WTC11 (cell line): Measurements from ENCODE around the gene ATP11A. TPM values are rescaled to one million over a fixed set of nuclear protein-coding genes. Genes with fewer than 3 reads are reported as not detected.

ENCODE experiments used
- ATAC-seq: fragments of 200-7000 bp; cut with Tn5 transposase; 2 replicates; pipeline ENCODE4 v1.10.0; 2021; ENCODE audit warnings: mild to moderate bottlenecking, moderate library complexity
- CTCF ChIA-PET: fragments of 300-600 bp; sonication (Branson Sonifier 250); formaldehyde crosslinking; loops from one replicate; lab custom pipeline; 2021; ENCODE audit warnings: antibody characterized with exemption; lab: Charles Lee
- POLR2A ChIA-PET: fragments of 350-600 bp; sonication (Branson Sonifier 250); formaldehyde crosslinking; loops from one replicate; lab custom pipeline; 2021; ENCODE audit warnings: antibody characterized with exemption; lab: Charles Lee
- DNase-seq: peaks from one replicate; pipeline ENCODE4 v3.0.0; 2021; ENCODE audit warnings: low spot score
- H3K27ac Mint-ChIP-seq: 2 replicates; pipeline ENCODE4 v1.8.0; 2021; ENCODE audit warnings: mixed read lengths
- H3K27me3 Mint-ChIP-seq: 2 replicates; pipeline ENCODE4 v1.8.0; 2021; ENCODE audit warnings: low read depth, mild to moderate bottlenecking, moderate library complexity, mixed read lengths
- H3K36me3 Mint-ChIP-seq: 2 replicates; pipeline ENCODE4 v1.8.0; 2021; ENCODE audit warnings: mixed read lengths
- H3K4me1 Mint-ChIP-seq: 2 replicates; pipeline ENCODE4 v1.8.0; 2022; ENCODE audit warnings: mixed read lengths
- H3K4me3 Mint-ChIP-seq: 2 replicates; pipeline ENCODE4 v1.8.0; 2021; ENCODE audit warnings: mild to moderate bottlenecking, moderate library complexity, mixed read lengths
- H3K9me3 Mint-ChIP-seq: 2 replicates; pipeline ENCODE4 v1.8.0; 2021; ENCODE audit warnings: mixed read lengths
- EMX1 ChIP-seq: fragments of 250-450 bp; sonication (Bioruptor Pico); IDR thresholded peaks from 2 replicates; pipeline ENCODE4 v1.8.0; 2021; ENCODE audit warnings: mild to moderate bottlenecking
- GABPB1 ChIP-seq: sonication (generic); formaldehyde crosslinking; IDR thresholded peaks from 2 replicates; pipeline ENCODE4 v1.8.1; 2023; ENCODE audit warnings: mild to moderate bottlenecking, missing genetic modification reagents
- HMGA2 ChIP-seq: fragments of 250-450 bp; sonication (Bioruptor Pico); IDR thresholded peaks from 2 replicates; pipeline ENCODE4 v1.4.0; 2021; ENCODE audit warnings: mild to moderate bottlenecking, moderate library complexity
- JUN ChIP-seq: sonication (generic); formaldehyde crosslinking; IDR thresholded peaks from 2 replicates; pipeline ENCODE4 v1.8.0; 2023; ENCODE audit warnings: mild to moderate bottlenecking, missing genetic modification reagents
- NFYB ChIP-seq: sonication (generic); formaldehyde crosslinking; conservative IDR thresholded peaks from 2 replicates; pipeline ENCODE4 v1.8.0; 2022; ENCODE audit warnings: low read depth, missing genetic modification reagents
- OVOL2 ChIP-seq: fragments of 250-450 bp; sonication (Bioruptor Pico); IDR thresholded peaks from 2 replicates; pipeline ENCODE4 v1.9.0; 2021; ENCODE audit warnings: mild to moderate bottlenecking, borderline replicate concordance
- SP1 ChIP-seq: sonication (generic); formaldehyde crosslinking; conservative IDR thresholded peaks from 2 replicates; pipeline ENCODE4 v1.8.1; 2022; ENCODE audit warnings: missing genetic modification reagents
- TCF7 ChIP-seq: sonication (generic); formaldehyde crosslinking; IDR thresholded peaks from 2 replicates; pipeline ENCODE4 v1.8.0; 2022; ENCODE audit warnings: mild to moderate bottlenecking, low read depth, missing genetic modification reagents, moderate library complexity
- ZBTB21 ChIP-seq: sonication (generic); formaldehyde crosslinking; IDR thresholded peaks from 2 replicates; pipeline ENCODE4 v1.8.1; 2023; ENCODE audit warnings: mild to moderate bottlenecking, missing genetic modification reagents, borderline replicate concordance
- ZNF138 ChIP-seq: sonication (generic); formaldehyde crosslinking; conservative IDR thresholded peaks from 2 replicates; pipeline ENCODE4 v1.8.1; 2022; ENCODE audit warnings: mild to moderate bottlenecking, moderate library complexity, missing genetic modification reagents
- total RNA-seq: library from RNA; stranded (reverse); gene quantifications from 3 replicates; pipeline ENCODE4 v1.2.3, GENCODE V29; 2021
- TF ChIP-seq, protein P1 (sequence below): sonication (generic); formaldehyde crosslinking; IDR thresholded peaks from 2 replicates; pipeline ENCODE4 v1.8.0; 2023; ENCODE audit warnings: mild to moderate bottlenecking, missing genetic modification reagents
- TF ChIP-seq, protein P2 (sequence below): sonication (generic); formaldehyde crosslinking; IDR thresholded peaks from 2 replicates; pipeline ENCODE4 v1.8.1; 2023; ENCODE audit warnings: mild to moderate bottlenecking, missing genetic modification reagents
- TF ChIP-seq, protein P3 (sequence below): sonication (generic); formaldehyde crosslinking; IDR thresholded peaks from 2 replicates; pipeline ENCODE4 v1.8.1; 2023; ENCODE audit warnings: mild to moderate bottlenecking, moderate library complexity, missing genetic modification reagents
- TF ChIP-seq, protein P4 (sequence below): sonication (generic); formaldehyde crosslinking; IDR thresholded peaks from 2 replicates; pipeline ENCODE4 v1.8.0; 2022; ENCODE audit warnings: mild to moderate bottlenecking, missing genetic modification reagents
- TF ChIP-seq, protein P5 (sequence below): sonication (generic); formaldehyde crosslinking; conservative IDR thresholded peaks from 2 replicates; pipeline ENCODE4 v1.8.1; 2023; ENCODE audit warnings: mild to moderate bottlenecking, low read depth, missing genetic modification reagents, moderate library complexity

ATP11A gene
- total RNA-seq, 1 experiment from 2014 or later: 100 TPM

DNA sequence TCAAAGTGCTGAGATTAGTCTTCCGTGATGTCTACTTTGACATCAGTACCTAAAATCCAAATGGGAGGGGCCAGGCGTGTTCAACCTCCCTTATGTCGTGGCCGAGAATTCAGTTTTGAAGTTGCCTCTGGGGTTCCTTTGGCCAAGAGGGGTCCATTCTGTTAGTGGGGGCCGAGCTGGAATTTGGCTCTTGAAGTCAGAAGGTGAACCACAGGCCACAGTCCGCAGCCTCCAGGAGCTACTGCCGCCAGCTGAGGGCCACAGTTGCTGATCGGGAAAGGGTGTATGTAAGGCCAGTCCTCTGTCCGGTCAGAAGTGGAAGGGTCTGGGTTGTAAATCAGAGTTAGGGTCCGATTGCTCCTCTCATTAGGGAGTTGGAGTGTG, 31.0 kb downstream of the ATP11A start:
- Mint-ChIP-seq H3K27me3 (no peaks in the 10 kb centered on the region), H3K27ac (peak overlapping the region; percentile 89), H3K9me3 (no peaks in the 10 kb centered on the region), H3K4me1 (peaks cover 92% of the 10 kb centered on the region), H3K4me3 (no peak overlapping the region), H3K36me3 (peaks cover 19% of the 10 kb centered on the region)
- ATAC-seq: no peak
- POLR2A ChIA-PET: no interaction called here
- CTCF ChIA-PET: no interaction called here
- TF ChIP-seq, protein P1, sequence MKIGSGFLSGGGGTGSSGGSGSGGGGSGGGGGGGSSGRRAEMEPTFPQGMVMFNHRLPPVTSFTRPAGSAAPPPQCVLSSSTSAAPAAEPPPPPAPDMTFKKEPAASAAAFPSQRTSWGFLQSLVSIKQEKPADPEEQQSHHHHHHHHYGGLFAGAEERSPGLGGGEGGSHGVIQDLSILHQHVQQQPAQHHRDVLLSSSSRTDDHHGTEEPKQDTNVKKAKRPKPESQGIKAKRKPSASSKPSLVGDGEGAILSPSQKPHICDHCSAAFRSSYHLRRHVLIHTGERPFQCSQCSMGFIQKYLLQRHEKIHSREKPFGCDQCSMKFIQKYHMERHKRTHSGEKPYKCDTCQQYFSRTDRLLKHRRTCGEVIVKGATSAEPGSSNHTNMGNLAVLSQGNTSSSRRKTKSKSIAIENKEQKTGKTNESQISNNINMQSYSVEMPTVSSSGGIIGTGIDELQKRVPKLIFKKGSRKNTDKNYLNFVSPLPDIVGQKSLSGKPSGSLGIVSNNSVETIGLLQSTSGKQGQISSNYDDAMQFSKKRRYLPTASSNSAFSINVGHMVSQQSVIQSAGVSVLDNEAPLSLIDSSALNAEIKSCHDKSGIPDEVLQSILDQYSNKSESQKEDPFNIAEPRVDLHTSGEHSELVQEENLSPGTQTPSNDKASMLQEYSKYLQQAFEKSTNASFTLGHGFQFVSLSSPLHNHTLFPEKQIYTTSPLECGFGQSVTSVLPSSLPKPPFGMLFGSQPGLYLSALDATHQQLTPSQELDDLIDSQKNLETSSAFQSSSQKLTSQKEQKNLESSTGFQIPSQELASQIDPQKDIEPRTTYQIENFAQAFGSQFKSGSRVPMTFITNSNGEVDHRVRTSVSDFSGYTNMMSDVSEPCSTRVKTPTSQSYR (CRISPR knock-in tag): no peak
- TF ChIP-seq OVOL2 (CRISPR knock-in tag): no peak
- TF ChIP-seq, protein P2, sequence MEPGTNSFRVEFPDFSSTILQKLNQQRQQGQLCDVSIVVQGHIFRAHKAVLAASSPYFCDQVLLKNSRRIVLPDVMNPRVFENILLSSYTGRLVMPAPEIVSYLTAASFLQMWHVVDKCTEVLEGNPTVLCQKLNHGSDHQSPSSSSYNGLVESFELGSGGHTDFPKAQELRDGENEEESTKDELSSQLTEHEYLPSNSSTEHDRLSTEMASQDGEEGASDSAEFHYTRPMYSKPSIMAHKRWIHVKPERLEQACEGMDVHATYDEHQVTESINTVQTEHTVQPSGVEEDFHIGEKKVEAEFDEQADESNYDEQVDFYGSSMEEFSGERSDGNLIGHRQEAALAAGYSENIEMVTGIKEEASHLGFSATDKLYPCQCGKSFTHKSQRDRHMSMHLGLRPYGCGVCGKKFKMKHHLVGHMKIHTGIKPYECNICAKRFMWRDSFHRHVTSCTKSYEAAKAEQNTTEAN (CRISPR knock-in tag): no peak
- no peak for TF ChIP-seq SP1 (CRISPR knock-in tag)
- no peak for TF ChIP-seq TCF7 (CRISPR knock-in tag)
- no peak for TF ChIP-seq EMX1 (CRISPR knock-in tag)
- no peak for TF ChIP-seq ZBTB21
- TF ChIP-seq NFYB (CRISPR knock-in tag): no peak
- TF ChIP-seq JUN (CRISPR knock-in tag): no peak
- TF ChIP-seq, protein P3, sequence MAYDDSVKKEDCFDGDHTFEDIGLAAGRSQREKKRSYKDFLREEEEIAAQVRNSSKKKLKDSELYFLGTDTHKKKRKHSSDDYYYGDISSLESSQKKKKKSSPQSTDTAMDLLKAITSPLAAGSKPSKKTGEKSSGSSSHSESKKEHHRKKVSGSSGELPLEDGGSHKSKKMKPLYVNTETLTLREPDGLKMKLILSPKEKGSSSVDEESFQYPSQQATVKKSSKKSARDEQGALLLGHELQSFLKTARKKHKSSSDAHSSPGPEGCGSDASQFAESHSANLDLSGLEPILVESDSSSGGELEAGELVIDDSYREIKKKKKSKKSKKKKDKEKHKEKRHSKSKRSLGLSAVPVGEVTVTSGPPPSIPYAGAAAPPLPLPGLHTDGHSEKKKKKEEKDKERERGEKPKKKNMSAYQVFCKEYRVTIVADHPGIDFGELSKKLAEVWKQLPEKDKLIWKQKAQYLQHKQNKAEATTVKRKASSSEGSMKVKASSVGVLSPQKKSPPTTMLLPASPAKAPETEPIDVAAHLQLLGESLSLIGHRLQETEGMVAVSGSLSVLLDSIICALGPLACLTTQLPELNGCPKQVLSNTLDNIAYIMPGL (CRISPR knock-in tag): no peak
- TF ChIP-seq, protein P4, sequence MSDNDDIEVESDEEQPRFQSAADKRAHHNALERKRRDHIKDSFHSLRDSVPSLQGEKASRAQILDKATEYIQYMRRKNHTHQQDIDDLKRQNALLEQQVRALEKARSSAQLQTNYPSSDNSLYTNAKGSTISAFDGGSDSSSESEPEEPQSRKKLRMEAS (CRISPR knock-in tag): no peak
- TF ChIP-seq, protein P5, sequence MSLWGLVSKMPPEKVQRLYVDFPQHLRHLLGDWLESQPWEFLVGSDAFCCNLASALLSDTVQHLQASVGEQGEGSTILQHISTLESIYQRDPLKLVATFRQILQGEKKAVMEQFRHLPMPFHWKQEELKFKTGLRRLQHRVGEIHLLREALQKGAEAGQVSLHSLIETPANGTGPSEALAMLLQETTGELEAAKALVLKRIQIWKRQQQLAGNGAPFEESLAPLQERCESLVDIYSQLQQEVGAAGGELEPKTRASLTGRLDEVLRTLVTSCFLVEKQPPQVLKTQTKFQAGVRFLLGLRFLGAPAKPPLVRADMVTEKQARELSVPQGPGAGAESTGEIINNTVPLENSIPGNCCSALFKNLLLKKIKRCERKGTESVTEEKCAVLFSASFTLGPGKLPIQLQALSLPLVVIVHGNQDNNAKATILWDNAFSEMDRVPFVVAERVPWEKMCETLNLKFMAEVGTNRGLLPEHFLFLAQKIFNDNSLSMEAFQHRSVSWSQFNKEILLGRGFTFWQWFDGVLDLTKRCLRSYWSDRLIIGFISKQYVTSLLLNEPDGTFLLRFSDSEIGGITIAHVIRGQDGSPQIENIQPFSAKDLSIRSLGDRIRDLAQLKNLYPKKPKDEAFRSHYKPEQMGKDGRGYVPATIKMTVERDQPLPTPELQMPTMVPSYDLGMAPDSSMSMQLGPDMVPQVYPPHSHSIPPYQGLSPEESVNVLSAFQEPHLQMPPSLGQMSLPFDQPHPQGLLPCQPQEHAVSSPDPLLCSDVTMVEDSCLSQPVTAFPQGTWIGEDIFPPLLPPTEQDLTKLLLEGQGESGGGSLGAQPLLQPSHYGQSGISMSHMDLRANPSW (CRISPR knock-in tag): no peak
- no peak for TF ChIP-seq GABPB1 (CRISPR knock-in tag)
- no peak for TF ChIP-seq HMGA2
- DNase-seq: no peak

DNA sequence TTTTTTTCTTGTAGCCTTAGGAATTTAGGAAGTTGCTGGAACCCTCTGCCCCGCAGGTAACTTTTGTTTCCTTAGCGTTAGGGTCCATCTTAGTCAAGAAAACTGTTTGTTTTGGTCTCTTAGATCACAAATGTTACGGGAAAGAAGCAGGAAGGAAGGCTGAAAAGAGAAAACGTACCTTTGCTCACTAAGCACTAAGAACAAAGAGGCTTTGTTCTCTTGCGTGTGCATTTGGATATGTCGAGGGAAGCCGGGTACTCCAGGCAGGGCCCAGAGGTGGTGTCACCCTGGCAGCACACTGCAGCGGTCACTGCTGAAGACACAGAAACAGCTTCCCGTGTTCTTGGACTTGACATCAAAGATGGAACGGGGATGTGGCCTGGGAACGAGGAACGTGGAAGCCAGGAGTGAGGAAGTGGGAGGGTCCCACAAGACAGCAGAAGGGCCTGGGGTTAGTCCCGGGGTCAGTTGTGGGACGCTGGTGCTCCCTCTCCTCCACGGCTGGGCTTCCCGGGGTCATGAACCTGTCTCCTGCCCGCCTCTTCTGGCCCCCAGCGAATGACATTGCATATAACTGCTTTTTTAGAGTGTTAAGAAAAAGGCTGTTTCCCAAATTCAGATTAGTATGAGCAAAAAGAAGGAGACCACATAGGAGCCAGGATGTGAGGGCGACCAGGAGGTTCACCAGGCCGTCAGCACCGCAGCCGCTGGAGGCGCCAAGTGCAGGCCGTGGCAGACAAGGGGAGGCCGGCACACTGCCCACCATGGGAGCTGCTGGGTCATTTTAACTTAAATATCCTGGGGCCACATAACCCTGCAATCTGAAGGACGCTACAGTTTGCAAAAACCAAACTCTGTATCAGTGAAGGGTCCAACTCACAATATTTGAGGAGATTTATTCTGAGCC, 31.6 kb downstream of the ATP11A start:
- TF ChIP-seq ZNF138 (CRISPR knock-in tag): no peak
- 0 out of 2 replicates have a peak, but pooled peaks have one; percentile 44 for TF ChIP-seq GABPB1 (CRISPR knock-in tag)
- H3K9me3 Mint-ChIP-seq: no peaks in the 10 kb centered on the region
- ATAC-seq (no peak), DNase-seq (no peak)
- POLR2A ChIA-PET: no interaction called here
- H3K27ac Mint-ChIP-seq: peak overlapping the region; percentile 89
- no peaks in the 10 kb centered on the region for H3K27me3 Mint-ChIP-seq
- H3K36me3 Mint-ChIP-seq: peaks cover 19% of the 10 kb centered on the region
- no peak overlapping the region for H3K4me3 Mint-ChIP-seq
- CTCF ChIA-PET: no interaction called here
- peaks cover 93% of the 10 kb centered on the region for H3K4me1 Mint-ChIP-seq
